Neuronal stem cell (in vitro differentiated cells): ENCODE results near the gene CACNA1C.

Source experiments
- DNase-seq: peaks from one replicate; pipeline ENCODE4 v3.0.0-alpha.2; 2013; ENCODE audit warnings: low spot score
- H2AFZ ChIP-seq: one replicate; pipeline ENCODE4 v1.6.1; 2013; ENCODE audit warnings: mild to moderate bottlenecking, low read length, inconsistent platforms
- H2AK5ac ChIP-seq: 2 replicates; pipeline ENCODE4 v1.6.1; 2013; ENCODE audit warnings: low read depth, mild to moderate bottlenecking, inconsistent platforms, low read length, moderate library complexity, mixed read lengths
- H2BK120ac ChIP-seq: 2 replicates; pipeline ENCODE4 v1.6.1; 2013; ENCODE audit warnings: low read depth, mild to moderate bottlenecking, inconsistent platforms, low read length, moderate library complexity, mixed read lengths
- H2BK12ac ChIP-seq: one replicate; pipeline ENCODE4 v1.6.1; 2013; ENCODE audit warnings: low read length, inconsistent platforms
- H2BK15ac ChIP-seq: 2 replicates; pipeline ENCODE4 v1.6.1; 2013; ENCODE audit warnings: mild to moderate bottlenecking, low read length, inconsistent platforms, mixed read lengths
- H2BK5ac ChIP-seq: one replicate; pipeline ENCODE4 v1.6.1; 2013; ENCODE audit warnings: inconsistent platforms, mild to moderate bottlenecking, low read length, moderate library complexity
- H3K14ac ChIP-seq: one replicate; pipeline ENCODE4 v1.6.1; 2013; ENCODE audit warnings: low read length, inconsistent platforms
- H3K18ac ChIP-seq: 2 replicates; pipeline ENCODE4 v1.6.1; 2013; ENCODE audit warnings: low read length, inconsistent platforms
- H3K23ac ChIP-seq: 2 replicates; pipeline ENCODE4 v1.6.1; 2013; ENCODE audit warnings: low read depth, mild to moderate bottlenecking, mixed read lengths, low read length, inconsistent platforms; ENCODE audit not compliant: poor library complexity
- H3K27ac ChIP-seq: replicated peaks from 3 replicates; pipeline ENCODE4 v1.5.1; 2013; ENCODE audit warnings: low read length, inconsistent platforms
- H3K27me3 ChIP-seq, 3 experiments: 2 replicates each; pipeline ENCODE4 v1.6.1; 2013; ENCODE audit warnings: low read length in 3 of 3, mild to moderate bottlenecking in 2 of 3, inconsistent platforms in 1 of 3, low read depth in 1 of 3, mixed read lengths in 1 of 3, moderate library complexity in 1 of 3; ENCODE audit not compliant: control insufficient read depth in 3 of 3, insufficient read depth in 3 of 3
- H3K36me3 ChIP-seq, 2 donors: replicated peaks in 1 of 2; 2 replicates each; pipeline ENCODE4 v1.6.1; 2013; ENCODE audit warnings: low read length in 2 of 2; ENCODE audit not compliant: control insufficient read depth in 2 of 2, insufficient read depth in 2 of 2
- H3K4ac ChIP-seq: 2 replicates; pipeline ENCODE4 v1.6.1; 2013; ENCODE audit warnings: inconsistent platforms, mild to moderate bottlenecking, low read length, moderate library complexity
- H3K4me1 ChIP-seq, 2 donors: 1 replicate in 1 of 2; 2 replicates in 1 of 2; pipeline ENCODE4 v1.6.1; 2013; ENCODE audit warnings: low read length in 2 of 2, low read depth in 1 of 2; ENCODE audit not compliant: control insufficient read depth in 2 of 2, insufficient read depth in 1 of 2
- H3K4me2 ChIP-seq: one replicate; pipeline ENCODE4 v1.6.1; 2013; ENCODE audit warnings: mild to moderate bottlenecking, low read length, inconsistent platforms; ENCODE audit not compliant: insufficient read depth, poor library complexity, severe bottlenecking
- H3K4me3 ChIP-seq, 2 donors: 2 replicates each; pipeline ENCODE4 v1.5.1; 2013; ENCODE audit warnings: low read length in 2 of 2, mild to moderate bottlenecking in 2 of 2, inconsistent platforms in 1 of 2, moderate library complexity in 1 of 2
- H3K79me1 ChIP-seq: one replicate; pipeline ENCODE4 v1.6.1; 2013; ENCODE audit warnings: low read depth, mild to moderate bottlenecking, inconsistent platforms, low read length, moderate library complexity
- H3K9ac ChIP-seq: one replicate; pipeline ENCODE4 v1.6.1; 2013; ENCODE audit warnings: mild to moderate bottlenecking, low read depth, low read length, inconsistent platforms; ENCODE audit not compliant: poor library complexity
- H3K9me3 ChIP-seq, 2 donors: replicated peaks in 1 of 2; 2 replicates each; pipeline versions ENCODE3 to v1.6.1; 2013; ENCODE audit warnings: low read length in 2 of 2, mild to moderate bottlenecking in 2 of 2, inconsistent platforms in 1 of 2, low read depth in 1 of 2, mixed read lengths in 1 of 2, moderate library complexity in 1 of 2; ENCODE audit not compliant: control insufficient read depth in 2 of 2, insufficient read depth in 1 of 2
- H4K8ac ChIP-seq: one replicate; pipeline ENCODE4 v1.6.1; 2013; ENCODE audit warnings: low read depth, mild to moderate bottlenecking, inconsistent platforms, low read length, moderate library complexity
- H4K91ac ChIP-seq: one replicate; pipeline ENCODE4 v1.6.1; 2013; ENCODE audit warnings: low read length, low read depth, mild to moderate bottlenecking, inconsistent platforms; ENCODE audit not compliant: poor library complexity
- WGBS, 2 donors: extraction: QIAGEN DNeasy Blood & Tissue Kit; methylation state at CpG; one replicate each; pipeline ENCODE4 v1.1.7; 2013; ENCODE audit warnings: missing lambda C conversion rate in 2 of 2, mixed read lengths in 1 of 2; ENCODE audit not compliant: insufficient read length in 2 of 2, insufficient replicate concordance in 1 of 2; ENCODE audit errors: extremely low coverage in 2 of 2; 5-methylcytosine and 5-hydroxymethylcytosine counted together

CACNA1C gene

GRCh38 chr12:2082321-2082720, 29.5 kb downstream of the CACNA1C start:
- Histone ChIP-seq H3K18ac (no peak overlapping the region), H2BK12ac (no peak overlapping the region)
- WGBS, 2 donors, result no CpG with 5 or more reads among the region's 6 CpGs

GRCh38 chr12:2083008-2083407, 30.2 kb downstream of the CACNA1C start:
- peaks cover 0 to 3% (median 0%) of the 10 kb centered on the region in 3 experiments for H3K27me3 ChIP-seq
- H3K36me3 ChIP-seq, result no peaks in the 10 kb centered on the region
- H2BK120ac ChIP-seq, result no peak overlapping the region
- no peak overlapping the region for H3K27ac ChIP-seq
- WGBS, 2 donors, result no CpG with 5 or more reads among the region's 1 CpG
- no peak overlapping the region for H3K4ac ChIP-seq
- no peak overlapping the region for H4K91ac ChIP-seq
- no peak overlapping the region for H2BK12ac ChIP-seq
- H3K9ac ChIP-seq, result no peak overlapping the region
- H3K14ac ChIP-seq, result no peak overlapping the region
- H3K4me1 ChIP-seq, result no peaks in the 10 kb centered on the region
- H3K9me3 ChIP-seq, result no peaks in the 10 kb centered on the region
- no peak overlapping the region for H3K4me3 ChIP-seq
- no peak overlapping the region for H4K8ac ChIP-seq
- no peak overlapping the region for H2BK15ac ChIP-seq
- no peak overlapping the region for H3K18ac ChIP-seq
- H3K79me1 ChIP-seq, result no peaks in the 10 kb centered on the region
- no peak overlapping the region for H3K4me2 ChIP-seq
- no peak for DNase-seq
- no peak overlapping the region for H3K23ac ChIP-seq
- no peak overlapping the region for H2AFZ ChIP-seq
- H2BK5ac ChIP-seq, result no peak overlapping the region
- H2AK5ac ChIP-seq, result no peak overlapping the region

More at GRCh38 chr12:2082321-2082720, 29.5 kb downstream of the CACNA1C start:
- no peak overlapping the region for H3K27ac ChIP-seq
- H3K4ac ChIP-seq, result no peak overlapping the region
- DNase-seq, result no peak
- H4K91ac ChIP-seq, result no peak overlapping the region
- no peaks in the 10 kb centered on the region for H3K4me1 ChIP-seq
- no peak overlapping the region for H2BK5ac ChIP-seq
- H2AFZ ChIP-seq, result no peak overlapping the region
- no peak overlapping the region for H3K14ac ChIP-seq
- no peaks in the 10 kb centered on the region for H3K79me1 ChIP-seq
- H3K27me3 ChIP-seq, result peaks cover 0 to 3% (median 0%) of the 10 kb centered on the region in 3 experiments
- no peak overlapping the region for H3K4me2 ChIP-seq
- H2BK120ac ChIP-seq, result no peak overlapping the region
- H2AK5ac ChIP-seq, result no peak overlapping the region
- no peak overlapping the region for H2BK15ac ChIP-seq
- no peak overlapping the region for H3K23ac ChIP-seq
- H3K36me3 ChIP-seq, result no peaks in the 10 kb centered on the region
- H3K9me3 ChIP-seq, result no peaks in the 10 kb centered on the region
- H3K4me3 ChIP-seq, result no peak overlapping the region
- no peak overlapping the region for H3K9ac ChIP-seq
- H4K8ac ChIP-seq, result no peak overlapping the region

- WGBS, 2 donors, result no CpG with 5 or more reads among the region's 1 CpG
- Histone ChIP-seq H3K27ac (no peak overlapping the region), H3K18ac (no peak overlapping the region), H3K4ac (no peak overlapping the region), H3K9me3 (no peaks in the 10 kb centered on the region), H3K9ac (no peak overlapping the region), H2BK15ac (no peak overlapping the region), H3K4me1 (no peaks in the 10 kb centered on the region), H3K36me3 (no peaks in the 10 kb centered on the region), H3K14ac (no peak overlapping the region), H3K27me3 (peaks cover 0 to 3% (median 0%) of the 10 kb centered on the region in 3 experiments), H2BK120ac (no peak overlapping the region), H2BK12ac (no peak overlapping the region), H2AK5ac (no peak overlapping the region), H3K79me1 (no peaks in the 10 kb centered on the region), H4K8ac (no peak overlapping the region), H3K4me3 (no peak overlapping the region), H3K4me2 (no peak overlapping the region), H3K23ac (no peak overlapping the region), H2AFZ (no peak overlapping the region), H2BK5ac (no peak overlapping the region), H4K91ac (no peak overlapping the region)
- no peak for DNase-seq
Observed at GRCh38 chr12:2083561-2083960, 30.8 kb downstream of the CACNA1C start.

- Histone ChIP-seq H3K79me1 (no peaks in the 10 kb centered on the region), H2BK12ac (no peak overlapping the region), H4K91ac (no peak overlapping the region), H3K4me3 (no peak overlapping the region), H3K4ac (no peak overlapping the region), H2AFZ (no peak overlapping the region), H3K18ac (no peak overlapping the region), H3K9me3 (no peaks in the 10 kb centered on the region), H3K9ac (no peak overlapping the region), H3K4me1 (no peaks in the 10 kb centered on the region), H2BK15ac (no peak overlapping the region), H2AK5ac (no peak overlapping the region), H3K14ac (no peak overlapping the region), H3K27me3 (peaks cover 0 to 3% (median 0%) of the 10 kb centered on the region in 3 experiments), H2BK120ac (no peak overlapping the region), H2BK5ac (no peak overlapping the region), H3K36me3 (no peaks in the 10 kb centered on the region), H3K27ac (no peak overlapping the region), H3K4me2 (no peak overlapping the region), H4K8ac (no peak overlapping the region), H3K23ac (no peak overlapping the region)
- no peak for DNase-seq
- WGBS, 2 donors, result no CpG with 5 or more reads among the region's 4 CpGs
Observed at GRCh38 chr12:2084553-2085296, 31.9 kb downstream of the CACNA1C start.
